CD4-positive, CD25-positive, alpha-beta regulatory T cell (primary cell): ENCODE data around the gene CRMP1. TPM values are rescaled to one million over a fixed set of nuclear protein-coding genes. Genes with fewer than 3 reads are reported as not detected.

Experiments
- ATAC-seq, 2 donors: fragments of 150-1000 bp; cut with Tn5 transposase; one replicate each; pipeline ENCODE4 v1.10.0; 2021; ENCODE audit warnings: low read depth in 2 of 2, moderate number of reproducible peaks in 2 of 2, moderate library complexity in 1 of 2
- DNase-seq, 3 donors: peaks; one replicate each; pipeline versions ENCODE4 v3.0.0 to v3.0.0-alpha.2; 2012 to 2022; ENCODE audit warnings: mixed read lengths in 1 of 3
- H3K27ac ChIP-seq: one replicate; pipeline ENCODE4 v1.7.0; 2013; ENCODE audit warnings: mild to moderate bottlenecking, low read length; ENCODE audit not compliant: insufficient read depth, poor library complexity, severe bottlenecking
- H3K27me3 ChIP-seq: one replicate; pipeline ENCODE4 v1.7.0; 2013; ENCODE audit warnings: low read length; ENCODE audit not compliant: control insufficient read depth, insufficient read depth
- H3K36me3 ChIP-seq: one replicate; pipeline ENCODE4 v1.7.0; 2013; ENCODE audit warnings: mild to moderate bottlenecking, low read length, moderate library complexity; ENCODE audit not compliant: control insufficient read depth, insufficient read depth
- H3K4me1 ChIP-seq: 2 replicates; pipeline ENCODE4 v1.7.0; 2013; ENCODE audit warnings: mild to moderate bottlenecking, low read length; ENCODE audit not compliant: insufficient read depth, control insufficient read depth, poor library complexity, severe bottlenecking
- H3K4me3 ChIP-seq: one replicate; pipeline ENCODE4 v1.7.0; 2013; ENCODE audit warnings: low read depth, mild to moderate bottlenecking, low read length, moderate library complexity
- H3K9me3 ChIP-seq, 2 experiments: 1 replicate in 1 of 2; 2 replicates in 1 of 2; pipeline ENCODE4 v1.7.0; 2013; ENCODE audit warnings: low read length in 2 of 2, mild to moderate bottlenecking in 1 of 2, moderate library complexity in 1 of 2; ENCODE audit not compliant: control insufficient read depth in 2 of 2
- H3K27ac Mint-ChIP-seq, 3 donors: one replicate each; pipeline ENCODE4 v1.8.0; 2020 to 2022; ENCODE audit warnings: mild to moderate bottlenecking in 3 of 3, mixed read lengths in 3 of 3, moderate library complexity in 2 of 3
- H3K27me3 Mint-ChIP-seq: one replicate; pipeline ENCODE4 v1.8.0; 2022; ENCODE audit warnings: mild to moderate bottlenecking, mixed read lengths
- H3K36me3 Mint-ChIP-seq: one replicate; pipeline ENCODE4 v1.8.0; 2020; ENCODE audit warnings: mixed read lengths
- H3K4me1 Mint-ChIP-seq, 4 donors: one replicate each; pipeline ENCODE4 v1.8.0; 2020 to 2022; ENCODE audit warnings: mixed read lengths in 4 of 4, mild to moderate bottlenecking in 1 of 4
- H3K4me3 Mint-ChIP-seq, 4 donors: one replicate each; pipeline ENCODE4 v1.8.0; 2020 to 2022; ENCODE audit warnings: mild to moderate bottlenecking in 4 of 4, mixed read lengths in 4 of 4, moderate library complexity in 3 of 4
- H3K9me3 Mint-ChIP-seq, 7 donors: one replicate each; pipeline ENCODE4 v1.8.0; 2020 to 2022; ENCODE audit warnings: mixed read lengths in 7 of 7, mild to moderate bottlenecking in 3 of 7, moderate library complexity in 2 of 7
- polyA plus RNA-seq, 4 donors: library from polyadenylated mRNA; unstranded; fragments of 300-500 nt; fragmentation: Illumina TruSeq; gene quantifications; one replicate each; pipeline ENCODE4 v1.2.3, GENCODE V29; 2021
- total RNA-seq: library from RNA; stranded (reverse); gene quantifications from one replicate; pipeline ENCODE4 v1.2.3, GENCODE V29; 2022

The CRMP1 gene
- total and polyA plus RNA-seq, 5 donors from 2014 or later, result not detected

DNA sequence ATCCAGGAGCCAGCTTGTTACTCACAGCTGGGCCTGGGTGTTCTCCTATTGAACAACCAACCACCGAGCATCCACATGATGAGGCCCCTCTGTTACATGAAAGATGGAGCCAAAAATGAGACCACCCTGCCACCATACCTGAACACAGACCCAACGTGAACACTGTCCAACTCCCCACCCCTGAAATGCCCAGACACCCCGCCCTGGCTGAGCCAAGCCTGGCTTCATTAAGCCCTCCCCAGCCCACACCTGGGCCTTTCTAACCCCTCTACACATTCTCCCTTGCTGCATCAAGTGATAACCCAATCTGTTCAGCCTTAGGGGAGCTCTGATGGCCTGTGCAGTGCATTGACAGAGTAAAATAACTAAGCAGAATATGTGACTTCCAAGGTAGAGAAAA, 101.2 kb downstream of the CRMP1 start:
- no peaks in the 10 kb centered on the region for H3K9me3 ChIP-seq
- no peaks in the 10 kb centered on the region for H3K4me1 Mint-ChIP-seq
- H3K36me3 ChIP-seq, result no peaks in the 10 kb centered on the region
- H3K4me1 ChIP-seq, result no peaks in the 10 kb centered on the region
- H3K4me3 Mint-ChIP-seq, result no peak overlapping the region
- H3K36me3 Mint-ChIP-seq, result no peaks in the 10 kb centered on the region
- no peak overlapping the region for H3K27ac Mint-ChIP-seq
- H3K9me3 Mint-ChIP-seq, result peaks cover 0 to 3% (median 0%) of the 10 kb centered on the region in 7 donors
- no peak overlapping the region for H3K27ac ChIP-seq
- H3K4me3 ChIP-seq, result no peak overlapping the region
- ATAC-seq, result no peak
- no peaks in the 10 kb centered on the region for H3K27me3 ChIP-seq
- DNase-seq, result no peak
- H3K27me3 Mint-ChIP-seq, result no peaks in the 10 kb centered on the region

DNA sequence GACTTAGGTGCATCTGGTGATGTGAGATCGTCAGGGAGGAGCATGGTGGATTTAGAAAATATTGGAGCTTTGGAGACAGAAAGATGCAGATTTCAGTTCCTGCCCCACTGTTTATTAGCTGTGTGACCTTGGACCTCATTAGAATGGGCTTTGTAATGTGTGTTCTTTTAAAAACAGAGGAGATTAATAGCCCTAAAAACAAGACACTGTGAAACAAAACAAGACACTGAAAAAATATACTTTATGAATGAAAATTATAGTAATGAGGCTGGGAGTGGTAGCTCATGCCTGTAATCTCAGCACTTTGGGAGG, 102.4 kb downstream of the CRMP1 start:
- H3K27ac ChIP-seq, result no peak overlapping the region
- no peaks in the 10 kb centered on the region for H3K27me3 ChIP-seq
- no peak overlapping the region for H3K4me3 Mint-ChIP-seq
- H3K4me1 ChIP-seq, result no peaks in the 10 kb centered on the region
- no peaks in the 10 kb centered on the region for H3K27me3 Mint-ChIP-seq
- no peaks in the 10 kb centered on the region for H3K9me3 Mint-ChIP-seq
- H3K9me3 ChIP-seq, result no peaks in the 10 kb centered on the region
- no peak overlapping the region for H3K4me3 ChIP-seq
- no peaks in the 10 kb centered on the region for H3K36me3 Mint-ChIP-seq
- H3K27ac Mint-ChIP-seq, result no peak overlapping the region
- H3K36me3 ChIP-seq, result no peaks in the 10 kb centered on the region
- no peak for DNase-seq
- ATAC-seq, result no peak
- no peaks in the 10 kb centered on the region for H3K4me1 Mint-ChIP-seq

DNA sequence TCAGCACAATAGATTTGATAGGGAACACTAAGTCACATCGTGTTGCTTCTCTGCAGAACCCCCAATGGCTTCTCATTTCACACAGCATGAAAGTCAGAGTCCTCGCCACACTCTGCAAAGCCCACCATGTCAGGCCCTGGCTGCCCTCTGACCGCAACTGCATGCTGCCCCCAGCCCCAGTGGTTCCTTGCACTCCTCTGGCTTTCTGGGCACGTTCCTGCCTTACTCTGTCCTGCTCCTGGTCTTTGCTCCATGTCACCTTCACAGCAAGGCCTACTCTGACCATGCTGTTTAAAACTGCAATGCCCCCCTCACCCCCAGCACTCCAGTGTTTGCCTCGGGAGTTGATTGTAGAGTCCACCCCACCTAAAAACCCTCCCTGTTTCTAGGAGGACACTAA, 103.7 kb downstream of the CRMP1 start:
- Mint-ChIP-seq H3K4me1 (no peaks in the 10 kb centered on the region), H3K36me3 (no peaks in the 10 kb centered on the region), H3K9me3 (no peaks in the 10 kb centered on the region), H3K27ac (no peak overlapping the region), H3K27me3 (no peaks in the 10 kb centered on the region), H3K4me3 (no peak overlapping the region)
- H3K4me1 ChIP-seq, result no peaks in the 10 kb centered on the region
- no peak overlapping the region for H3K4me3 ChIP-seq
- no peaks in the 10 kb centered on the region for H3K9me3 ChIP-seq
- DNase-seq (no peak), ATAC-seq (no peak)
- H3K36me3 ChIP-seq, result no peaks in the 10 kb centered on the region
- H3K27ac ChIP-seq, result no peak overlapping the region
- H3K27me3 ChIP-seq, result no peaks in the 10 kb centered on the region

DNA sequence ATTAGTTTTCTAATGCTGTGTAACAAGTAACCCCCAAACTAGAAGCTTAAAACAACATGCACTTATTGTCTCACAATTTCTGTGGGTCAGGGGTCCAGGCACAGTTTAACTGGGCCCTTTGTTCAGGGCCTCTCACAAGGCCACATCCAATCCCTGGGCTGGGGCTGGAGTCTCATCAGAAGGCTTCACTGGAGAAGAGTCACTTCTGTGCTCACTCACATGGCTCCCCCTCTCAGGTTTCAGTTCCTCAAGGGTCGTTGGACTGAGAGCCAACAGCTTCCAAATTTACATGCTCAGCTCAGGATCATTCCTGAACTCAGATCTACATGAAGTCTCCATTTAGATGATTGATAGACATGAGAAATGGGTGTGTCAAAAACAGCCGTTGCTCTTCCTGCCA, 104.7 kb downstream of the CRMP1 start:
- H3K27me3 ChIP-seq, result no peaks in the 10 kb centered on the region
- H3K4me1 ChIP-seq, result no peaks in the 10 kb centered on the region
- Mint-ChIP-seq H3K36me3 (no peaks in the 10 kb centered on the region), H3K9me3 (no peaks in the 10 kb centered on the region), H3K4me1 (no peaks in the 10 kb centered on the region), H3K4me3 (no peak overlapping the region), H3K27me3 (no peaks in the 10 kb centered on the region), H3K27ac (no peak overlapping the region)
- H3K27ac ChIP-seq, result no peak overlapping the region
- ATAC-seq (no peak), DNase-seq (no peak)
- H3K36me3 ChIP-seq, result no peaks in the 10 kb centered on the region
- no peaks in the 10 kb centered on the region for H3K9me3 ChIP-seq
- no peak overlapping the region for H3K4me3 ChIP-seq

DNA sequence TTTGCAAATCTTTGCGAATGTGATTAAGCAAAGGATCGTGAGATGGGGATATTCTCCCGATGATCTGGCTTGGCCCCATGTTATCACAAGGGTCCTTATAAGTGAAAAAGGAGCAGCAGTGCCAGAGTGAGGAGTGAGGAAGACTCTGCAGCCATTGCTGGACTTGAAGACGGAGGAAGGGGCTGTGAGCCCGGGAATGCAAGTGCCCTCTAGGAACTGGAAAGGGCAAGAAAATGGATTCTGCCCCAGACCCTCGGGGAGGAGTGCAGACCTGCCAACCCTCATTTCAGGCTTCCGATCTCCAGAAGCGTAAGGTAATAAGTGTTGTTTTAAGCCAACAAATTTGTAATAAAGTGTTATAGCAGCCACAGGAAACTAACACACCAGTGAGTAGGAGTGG, 105.6 kb downstream of the CRMP1 start:
- ATAC-seq (no peak), DNase-seq (no peak)
- Mint-ChIP-seq H3K9me3 (peaks cover 0 to 2% (median 0%) of the 10 kb centered on the region in 7 donors), H3K36me3 (no peaks in the 10 kb centered on the region), H3K27ac (no peak overlapping the region), H3K27me3 (no peaks in the 10 kb centered on the region), H3K4me1 (no peaks in the 10 kb centered on the region), H3K4me3 (no peak overlapping the region)
- Histone ChIP-seq H3K27ac (no peak overlapping the region), H3K36me3 (no peaks in the 10 kb centered on the region), H3K27me3 (no peaks in the 10 kb centered on the region), H3K4me1 (no peaks in the 10 kb centered on the region), H3K4me3 (no peak overlapping the region), H3K9me3 (no peaks in the 10 kb centered on the region)

DNA sequence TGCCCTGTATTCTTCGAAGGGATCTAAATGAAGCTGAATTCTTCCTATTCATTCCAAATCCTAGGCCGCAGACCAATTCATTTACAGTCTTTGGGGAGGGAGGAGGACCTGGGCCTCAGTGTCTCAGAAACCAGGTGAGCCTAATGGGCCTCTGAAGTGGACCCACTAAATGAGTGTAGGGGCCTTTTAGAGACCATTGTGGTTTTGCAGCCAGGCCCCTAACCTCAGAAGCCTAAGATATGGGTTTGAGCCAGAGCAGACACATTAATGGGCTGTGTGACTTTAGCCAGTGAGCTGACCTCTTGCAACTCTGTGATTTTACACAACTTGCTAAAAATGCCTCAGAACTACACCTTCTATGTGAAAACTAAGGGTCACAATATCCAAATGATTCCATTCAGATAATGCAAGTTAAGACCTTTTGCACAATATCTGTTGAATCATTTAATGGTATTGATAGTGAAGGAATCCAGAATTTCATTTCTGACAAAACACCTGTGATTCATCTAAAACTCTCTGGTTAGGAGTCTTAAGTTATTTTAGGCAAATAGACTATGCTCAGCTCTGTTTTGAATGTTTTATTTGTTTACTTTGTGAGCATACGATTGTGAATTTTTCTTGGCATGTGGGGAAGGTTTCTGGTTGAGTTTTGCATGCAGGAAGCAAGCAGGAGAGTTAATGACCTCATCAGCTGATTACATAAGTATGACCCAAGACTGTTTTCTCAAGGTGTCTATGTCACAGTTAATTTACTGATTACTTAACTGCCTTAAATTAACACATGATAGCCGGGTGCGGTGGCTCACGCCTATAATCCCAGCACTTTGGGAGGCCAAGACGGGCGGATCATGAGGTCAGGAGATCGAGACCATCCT, 106.8 kb downstream of the CRMP1 start:
- H3K4me1 ChIP-seq, result no peaks in the 10 kb centered on the region
- Mint-ChIP-seq H3K4me3 (no peak overlapping the region), H3K36me3 (no peaks in the 10 kb centered on the region), H3K9me3 (peaks cover 0 to 4% (median 0%) of the 10 kb centered on the region in 7 donors), H3K27ac (no peak overlapping the region), H3K27me3 (no peaks in the 10 kb centered on the region), H3K4me1 (no peaks in the 10 kb centered on the region)
- no peak overlapping the region for H3K27ac ChIP-seq
- no peaks in the 10 kb centered on the region for H3K36me3 ChIP-seq
- H3K27me3 ChIP-seq, result no peaks in the 10 kb centered on the region
- H3K9me3 ChIP-seq, result no peaks in the 10 kb centered on the region
- no peak for ATAC-seq
- DNase-seq, result no peak
- H3K4me3 ChIP-seq, result no peak overlapping the region

DNA sequence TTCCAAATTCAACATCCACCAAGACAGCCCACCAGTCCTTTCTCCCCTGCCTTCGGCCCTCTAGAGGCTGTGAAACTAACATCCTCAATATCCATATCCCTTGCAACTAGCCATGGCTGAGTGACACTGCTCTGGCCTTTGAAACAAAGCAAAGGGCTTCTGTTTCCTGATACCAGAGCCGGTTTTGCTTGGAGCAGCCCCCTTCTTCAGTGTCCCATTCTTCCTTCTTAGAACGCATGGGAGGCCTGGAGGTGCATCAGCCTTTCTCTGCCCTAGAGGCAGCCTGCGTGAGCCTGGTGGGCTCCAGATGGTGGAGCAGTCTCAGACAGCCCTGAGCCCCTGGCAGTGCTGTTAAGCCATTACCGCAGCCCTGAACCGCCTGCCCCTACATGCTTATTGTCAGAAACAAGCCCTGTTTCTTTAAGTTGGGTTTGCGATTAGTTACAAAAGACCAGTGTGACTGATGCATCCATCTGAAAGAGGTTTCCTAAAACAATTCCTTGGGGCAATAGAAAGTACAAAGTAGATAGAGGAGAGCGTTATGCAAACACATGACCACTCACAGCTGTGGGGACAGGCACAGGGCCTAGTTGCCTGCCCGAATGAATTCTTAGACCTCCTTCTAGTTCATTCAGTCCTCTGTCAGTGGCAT, 107.8 kb downstream of the CRMP1 start:
- Mint-ChIP-seq H3K36me3 (no peaks in the 10 kb centered on the region), H3K4me3 (no peak overlapping the region), H3K27me3 (no peaks in the 10 kb centered on the region), H3K27ac (no peak overlapping the region), H3K4me1 (no peaks in the 10 kb centered on the region), H3K9me3 (peaks cover 0 to 4% (median 0%) of the 10 kb centered on the region in 7 donors)
- Histone ChIP-seq H3K4me3 (no peak overlapping the region), H3K27ac (no peak overlapping the region), H3K36me3 (no peaks in the 10 kb centered on the region), H3K27me3 (no peaks in the 10 kb centered on the region), H3K4me1 (no peaks in the 10 kb centered on the region), H3K9me3 (no peaks in the 10 kb centered on the region)
- DNase-seq (no peak), ATAC-seq (no peak)

DNA sequence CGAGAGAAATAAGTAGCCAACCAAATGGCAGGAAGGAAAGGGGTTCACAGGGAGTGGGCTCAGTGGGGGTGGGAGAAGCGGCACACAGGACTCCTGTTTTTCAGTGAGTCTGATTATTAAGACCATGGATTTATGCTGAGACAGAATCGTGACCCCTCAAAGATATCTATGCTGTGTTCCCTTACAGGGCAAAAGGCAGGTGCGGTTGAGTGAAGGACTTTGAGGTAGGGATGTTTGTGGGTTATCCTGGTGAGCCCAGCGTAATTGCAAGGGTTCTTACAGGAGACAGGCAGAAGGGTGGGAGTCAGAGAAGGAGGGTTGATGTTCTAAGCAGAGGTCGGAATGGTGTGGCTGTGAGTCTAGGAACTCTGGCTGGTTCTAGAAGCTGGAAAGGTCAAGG, 108.9 kb downstream of the CRMP1 start:
- H3K36me3 Mint-ChIP-seq, result no peaks in the 10 kb centered on the region
- Histone ChIP-seq H3K36me3 (no peaks in the 10 kb centered on the region), H3K9me3 (no peaks in the 10 kb centered on the region), H3K27ac (no peak overlapping the region), H3K27me3 (no peaks in the 10 kb centered on the region), H3K4me3 (no peak overlapping the region), H3K4me1 (no peaks in the 10 kb centered on the region)
- no peaks in the 10 kb centered on the region for H3K4me1 Mint-ChIP-seq
- peaks cover 0 to 4% (median 0%) of the 10 kb centered on the region in 7 donors for H3K9me3 Mint-ChIP-seq
- ATAC-seq (no peak), DNase-seq (no peak)
- H3K27me3 Mint-ChIP-seq, result no peaks in the 10 kb centered on the region
- no peak overlapping the region for H3K4me3 Mint-ChIP-seq
- H3K27ac Mint-ChIP-seq, result no peak overlapping the region
